ENCODE results near the gene ITSN2. TPM values are rescaled to one million over a fixed set of nuclear protein-coding genes. Genes with fewer than 3 reads are reported as not detected.

Gene ITSN2
- total and polyA plus RNA-seq, 4 donors, result 34.3 to 77.2 (median 54.5) TPM

- Histone ChIP-seq H3K9ac (ENCODE audit: insufficient read depth in 1 of 2, low read length in 2 of 2) (no peak overlapping the region), H3K27me3 (ENCODE audit: control insufficient read depth in 3 of 3, insufficient read depth in 3 of 3, low read length in 2 of 3) (no peaks in the 10 kb centered on the region), H3K4me1 (ENCODE audit: control insufficient read depth in 5 of 5, insufficient read depth in 5 of 5, low read length in 5 of 5) (no peaks in the 10 kb centered on the region), H3K4me3 (no peak overlapping the region), H3K27ac (ENCODE audit: low read depth in 1 of 2, low read length in 1 of 2) (no peak overlapping the region), H3K36me3 (ENCODE audit: control insufficient read depth in 4 of 4, insufficient read depth in 4 of 4, low read length in 4 of 4) (no peaks in the 10 kb centered on the region), H3K9me3 (ENCODE audit: control insufficient read depth in 4 of 4, insufficient read depth in 3 of 4, low read length in 3 of 4) (no peaks in the 10 kb centered on the region)
- TF ChIP-seq CTCF (IDR thresholded peaks at IDR 0.05; ENCODE audit: control extremely low read depth, extremely low read depth), result no peak
- ATAC-seq (ENCODE audit: insufficient read depth, low FRiP score) (no peak), DNase-seq (no peak)
- 78 to 89% methylated on average over 2 of the region's 2 CpGs for WGBS, 2 donors
These were observed 20.5 kb upstream of the ITSN2 start for GRCh38 chr2:24380820-24381219.

- no peak for ATAC-seq (ENCODE audit: insufficient read depth, low FRiP score)
- no peak overlapping the region for H3K4me3 ChIP-seq
- H3K36me3 ChIP-seq (ENCODE audit: control insufficient read depth in 4 of 4, insufficient read depth in 4 of 4, low read length in 4 of 4), result no peaks in the 10 kb centered on the region
- TF ChIP-seq CTCF (IDR thresholded peaks at IDR 0.05; ENCODE audit: control extremely low read depth, extremely low read depth), result no peak
- H3K9me3 ChIP-seq (ENCODE audit: control insufficient read depth in 4 of 4, insufficient read depth in 3 of 4, low read length in 3 of 4), result no peaks in the 10 kb centered on the region
- no peaks in the 10 kb centered on the region for H3K4me1 ChIP-seq (ENCODE audit: control insufficient read depth in 5 of 5, insufficient read depth in 5 of 5, low read length in 5 of 5)
- WGBS, 2 donors, result 75 to 82% methylated on average over 7 to 8 of the region's 8 CpGs
- DNase-seq, result peak in 1 of 3 donors; percentile 7
- H3K27me3 ChIP-seq (ENCODE audit: control insufficient read depth in 3 of 3, insufficient read depth in 3 of 3, low read length in 2 of 3), result no peaks in the 10 kb centered on the region
- H3K27ac ChIP-seq (ENCODE audit: low read depth in 1 of 2, low read length in 1 of 2), result no peak overlapping the region
- H3K9ac ChIP-seq (ENCODE audit: insufficient read depth in 1 of 2, low read length in 2 of 2), result no peak overlapping the region
These were observed 15.2 kb upstream of the ITSN2 start for GRCh38 chr2:24375349-24376087.

- WGBS, 2 donors, result 60 to 61% methylated on average over 3 of the region's 4 CpGs
- Histone ChIP-seq H3K9me3 (ENCODE audit: control insufficient read depth in 4 of 4, insufficient read depth in 3 of 4, low read length in 3 of 4) (no peaks in the 10 kb centered on the region), H3K9ac (ENCODE audit: insufficient read depth in 1 of 2, low read length in 2 of 2) (no peak overlapping the region), H3K4me3 (no peak overlapping the region), H3K36me3 (ENCODE audit: control insufficient read depth in 4 of 4, insufficient read depth in 4 of 4, low read length in 4 of 4) (no peaks in the 10 kb centered on the region), H3K4me1 (ENCODE audit: control insufficient read depth in 5 of 5, insufficient read depth in 5 of 5, low read length in 5 of 5) (no peaks in the 10 kb centered on the region), H3K27me3 (ENCODE audit: control insufficient read depth in 3 of 3, insufficient read depth in 3 of 3, low read length in 2 of 3) (no peaks in the 10 kb centered on the region), H3K27ac (ENCODE audit: low read depth in 1 of 2, low read length in 1 of 2) (no peak overlapping the region)
- no peak for TF ChIP-seq CTCF (IDR thresholded peaks at IDR 0.05; ENCODE audit: control extremely low read depth, extremely low read depth)
- no peak for DNase-seq
- ATAC-seq (ENCODE audit: insufficient read depth, low FRiP score), result no peak
These were observed 14.0 kb upstream of the ITSN2 start for GRCh38 chr2:24374301-24374700.

- DNase-seq, result no peak
- Histone ChIP-seq H3K36me3 (ENCODE audit: control insufficient read depth in 4 of 4, insufficient read depth in 4 of 4, low read length in 4 of 4) (no peaks in the 10 kb centered on the region), H3K27me3 (ENCODE audit: control insufficient read depth in 3 of 3, insufficient read depth in 3 of 3, low read length in 2 of 3) (no peaks in the 10 kb centered on the region), H3K4me3 (no peak overlapping the region), H3K4me1 (ENCODE audit: control insufficient read depth in 5 of 5, insufficient read depth in 5 of 5, low read length in 5 of 5) (no peaks in the 10 kb centered on the region), H3K9me3 (ENCODE audit: control insufficient read depth in 4 of 4, insufficient read depth in 3 of 4, low read length in 3 of 4) (no peaks in the 10 kb centered on the region), H3K27ac (ENCODE audit: low read depth in 1 of 2, low read length in 1 of 2) (no peak overlapping the region), H3K9ac (ENCODE audit: insufficient read depth in 1 of 2, low read length in 2 of 2) (no peak overlapping the region)
- 84 to 86% methylated on average over 7 of the region's 7 CpGs for WGBS, 2 donors
- no peak for ATAC-seq (ENCODE audit: insufficient read depth, low FRiP score)
- no peak for TF ChIP-seq CTCF (IDR thresholded peaks at IDR 0.05; ENCODE audit: control extremely low read depth, extremely low read depth)
These were observed 11.7 kb upstream of the ITSN2 start for GRCh38 chr2:24372033-24372432.
